ENCODE data around the gene PPP1R13B.

DNA sequence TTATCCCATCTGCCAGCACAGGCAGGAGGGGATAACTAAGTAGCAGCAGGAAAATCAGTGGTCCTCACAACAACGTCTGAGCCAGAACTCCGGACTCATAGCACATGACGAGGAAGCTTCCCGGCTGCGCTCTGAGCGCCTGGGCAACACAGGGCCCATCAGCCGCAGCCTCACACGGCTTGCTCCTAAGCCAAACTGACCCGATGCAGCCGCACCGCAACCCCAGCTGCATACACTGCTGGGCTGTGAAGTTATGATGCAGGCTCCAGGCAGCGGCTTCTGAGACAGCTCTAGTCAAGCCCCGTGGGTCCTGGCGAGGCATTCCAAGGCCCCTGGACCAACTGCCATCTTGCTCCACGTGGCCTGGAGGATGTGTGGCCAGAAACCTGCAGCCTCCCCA is 103.7 kb downstream of the PPP1R13B start:
- TF ChIP-seq, protein P1, sequence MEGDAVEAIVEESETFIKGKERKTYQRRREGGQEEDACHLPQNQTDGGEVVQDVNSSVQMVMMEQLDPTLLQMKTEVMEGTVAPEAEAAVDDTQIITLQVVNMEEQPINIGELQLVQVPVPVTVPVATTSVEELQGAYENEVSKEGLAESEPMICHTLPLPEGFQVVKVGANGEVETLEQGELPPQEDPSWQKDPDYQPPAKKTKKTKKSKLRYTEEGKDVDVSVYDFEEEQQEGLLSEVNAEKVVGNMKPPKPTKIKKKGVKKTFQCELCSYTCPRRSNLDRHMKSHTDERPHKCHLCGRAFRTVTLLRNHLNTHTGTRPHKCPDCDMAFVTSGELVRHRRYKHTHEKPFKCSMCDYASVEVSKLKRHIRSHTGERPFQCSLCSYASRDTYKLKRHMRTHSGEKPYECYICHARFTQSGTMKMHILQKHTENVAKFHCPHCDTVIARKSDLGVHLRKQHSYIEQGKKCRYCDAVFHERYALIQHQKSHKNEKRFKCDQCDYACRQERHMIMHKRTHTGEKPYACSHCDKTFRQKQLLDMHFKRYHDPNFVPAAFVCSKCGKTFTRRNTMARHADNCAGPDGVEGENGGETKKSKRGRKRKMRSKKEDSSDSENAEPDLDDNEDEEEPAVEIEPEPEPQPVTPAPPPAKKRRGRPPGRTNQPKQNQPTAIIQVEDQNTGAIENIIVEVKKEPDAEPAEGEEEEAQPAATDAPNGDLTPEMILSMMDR (IDR thresholded peaks at IDR 0.05): no peak
- no peak for TF ChIP-seq POLR2A (IDR thresholded peaks at IDR 0.05)
